HL-60 (cell line): ENCODE results near the gene PCDHB10.

Experiments
- CTCF ChIP-seq: IDR thresholded peaks from one replicate; pipeline ENCODE4 v1.5.1; 2011; ENCODE audit warnings: low read length, control low read depth, inconsistent platforms; ENCODE audit not compliant: insufficient read depth
- POLR2AphosphoS5 ChIP-seq: IDR thresholded peaks from 2 replicates; pipeline ENCODE4 v1.6.1; 2012; ENCODE audit warnings: low read depth
- REST ChIP-seq: IDR thresholded peaks from 2 replicates; pipeline ENCODE4 v1.6.1; 2012; ENCODE audit warnings: low read depth; ENCODE audit not compliant: insufficient replicate concordance
- SPI1 ChIP-seq: IDR thresholded peaks from 2 replicates; pipeline ENCODE4 v1.6.1; 2012; ENCODE audit warnings: low read depth, mild to moderate bottlenecking, borderline replicate concordance

- TF ChIP-seq CTCF (no peak), REST (no peak), POLR2AphosphoS5 (no peak), SPI1 (no peak)
Observed at GRCh38 chr5:141236516-141237313, 44.6 kb downstream of the PCDHB10 start.
